NCI-H187 treated with DMSO at 0.1 percent for 48 hours (cell line): ENCODE data around the gene OR2M4.
"Not testable (repeated sequence)": the region's sequence is repeated elsewhere in the genome, so short reads cannot be mapped to it uniquely, and the experiment has no call there.

Experiments used
- DNase-seq: peaks from one replicate; lab custom pipeline; 2025; lab: John Stamatoyannopoulos, UW

The OR2M4 gene, protein sequence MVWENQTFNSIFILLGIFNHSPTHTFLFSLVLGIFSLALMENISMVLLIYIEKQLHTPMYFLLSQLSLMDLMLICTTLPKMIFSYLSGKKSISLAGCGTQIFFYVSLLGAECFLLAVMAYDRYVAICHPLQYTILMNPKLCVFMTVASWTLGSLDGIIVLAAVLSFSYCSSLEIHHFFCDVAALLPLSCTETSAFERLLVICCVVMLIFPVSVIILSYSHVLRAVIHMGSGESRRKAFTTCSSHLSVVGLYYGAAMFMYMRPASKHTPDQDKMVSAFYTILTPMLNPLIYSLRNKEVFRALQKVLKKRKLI

DNA sequence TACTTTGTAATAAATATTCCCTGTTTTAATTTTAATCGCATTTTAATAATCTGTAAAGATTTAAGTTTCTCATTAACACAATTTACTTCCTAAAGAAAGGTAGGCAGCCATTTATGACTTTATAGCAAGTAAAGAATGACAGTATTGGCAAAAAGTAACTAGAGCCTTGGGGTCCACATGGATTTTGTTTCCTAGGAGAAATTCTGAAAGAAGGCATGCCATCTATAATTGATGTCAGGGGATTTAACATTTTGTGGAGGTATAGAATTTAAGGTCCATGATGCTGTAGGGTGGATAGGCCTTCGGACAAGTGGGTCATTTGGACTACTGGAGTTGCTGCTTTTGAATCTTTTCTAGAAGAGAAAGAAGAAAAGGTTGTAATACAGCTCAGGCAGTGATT, at the start of gene OR2M4:
OR2M4 (plus strand) TSS at position 301 of the 400 bp plus-strand sequence. CDS start 7,512 bp downstream, outside the sequence.
- no peak for DNase-seq

DNA sequence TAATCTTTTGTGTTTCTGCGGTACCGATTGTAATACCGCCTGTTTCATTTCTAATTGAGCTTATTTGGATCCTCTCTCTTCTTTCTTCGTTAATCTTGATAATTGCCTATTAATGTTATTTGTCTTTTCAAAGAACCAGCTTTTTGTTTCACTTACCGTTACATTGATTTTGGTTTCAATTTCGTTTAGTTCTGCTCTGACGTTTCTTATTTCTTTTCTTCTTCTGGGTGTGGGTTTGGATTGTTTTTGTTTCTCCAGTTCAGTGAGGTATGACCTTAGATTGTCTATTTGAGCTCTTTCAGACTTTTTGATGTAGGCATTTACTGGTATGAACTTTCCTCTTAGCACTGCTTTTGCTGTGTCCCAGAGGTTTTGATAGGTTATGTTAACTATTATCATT, 47.2 kb upstream of the OR2M4 start:
- DNase-seq = no peak

DNA sequence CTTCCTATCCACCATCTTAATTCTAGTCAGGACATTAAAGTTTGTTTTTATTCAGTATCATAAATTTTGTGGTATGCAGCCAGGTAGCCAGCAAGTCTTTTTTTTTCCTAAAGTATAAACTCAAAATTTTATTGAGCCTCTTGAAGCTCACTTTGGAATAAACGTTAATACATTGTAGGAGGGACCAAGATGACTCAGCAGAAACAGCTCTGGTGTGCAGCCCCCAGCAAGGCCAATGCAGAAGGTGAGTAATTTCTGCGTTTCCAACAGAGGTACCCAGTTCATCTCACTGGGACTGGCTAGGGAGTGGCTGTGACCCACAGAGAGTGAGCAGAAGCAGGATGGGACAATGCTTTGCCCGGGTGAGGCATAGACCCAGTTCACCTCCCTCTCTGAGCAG, 43.9 kb upstream of the OR2M4 start:
- no peak for DNase-seq

DNA sequence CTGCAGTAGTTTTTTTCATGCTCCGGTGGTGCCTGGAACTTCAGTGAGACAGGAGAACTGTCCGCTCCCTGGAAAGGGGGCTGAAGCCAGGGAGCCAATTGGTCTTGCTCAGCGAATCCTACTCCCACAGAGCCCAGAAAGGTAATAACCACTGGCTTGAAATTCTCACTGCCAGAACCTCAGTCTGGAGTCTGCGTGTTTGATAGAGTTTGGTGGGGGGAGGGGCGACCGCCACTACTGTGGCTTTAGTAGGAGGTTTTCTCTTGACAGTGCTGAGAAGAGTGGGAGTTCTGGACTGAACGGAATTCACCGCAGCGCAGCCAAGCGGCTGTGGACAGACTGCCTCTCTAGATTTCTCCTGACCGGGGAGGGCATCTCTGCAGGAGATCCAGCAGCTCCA, 42.2 kb upstream of the OR2M4 start:
- no peak for DNase-seq

DNA sequence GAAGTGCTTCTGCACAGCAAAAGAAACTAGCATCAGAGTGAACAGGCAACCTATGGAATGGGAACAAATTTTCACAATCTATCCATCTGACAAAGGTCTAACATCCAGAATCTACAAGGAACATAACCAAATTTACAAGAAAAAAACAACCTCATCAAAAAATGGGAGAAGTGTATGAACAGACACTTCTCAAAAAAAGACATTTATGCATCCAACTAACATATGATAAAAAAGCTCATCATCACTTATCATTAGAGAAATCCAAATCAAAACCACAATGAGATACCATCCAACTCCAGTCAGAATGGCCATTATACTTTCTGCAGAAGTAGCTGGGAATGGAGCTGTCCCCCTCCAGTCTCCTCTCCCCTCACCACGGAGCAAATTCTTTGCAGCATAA, 37.1 kb upstream of the OR2M4 start:
- no peak for DNase-seq

DNA sequence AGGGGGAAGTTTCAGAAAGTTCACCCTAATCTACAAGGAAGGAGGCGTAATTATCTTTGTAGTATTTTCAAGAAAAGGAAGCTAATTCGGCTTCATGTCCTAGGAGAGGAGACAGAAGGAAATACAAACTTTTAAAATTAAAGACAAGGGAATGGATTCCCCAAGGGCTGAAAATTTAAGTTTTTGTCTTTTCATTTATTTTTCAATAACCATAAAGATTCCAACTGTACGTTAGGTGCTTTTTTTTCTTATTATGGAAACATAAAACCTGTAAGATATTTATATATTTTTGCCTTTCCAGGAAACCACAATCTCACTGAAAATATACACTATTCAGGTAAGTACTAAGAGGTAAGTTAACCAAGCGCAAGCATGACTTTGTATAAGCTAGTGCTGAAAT, 34.3 kb upstream of the OR2M4 start, which contains the start of gene OR2M3:
OR2M3 (plus strand) TSS at position 301 of the 400 bp plus-strand sequence. CDS start 5,803 bp downstream, outside the sequence.
- no peak for DNase-seq

DNA sequence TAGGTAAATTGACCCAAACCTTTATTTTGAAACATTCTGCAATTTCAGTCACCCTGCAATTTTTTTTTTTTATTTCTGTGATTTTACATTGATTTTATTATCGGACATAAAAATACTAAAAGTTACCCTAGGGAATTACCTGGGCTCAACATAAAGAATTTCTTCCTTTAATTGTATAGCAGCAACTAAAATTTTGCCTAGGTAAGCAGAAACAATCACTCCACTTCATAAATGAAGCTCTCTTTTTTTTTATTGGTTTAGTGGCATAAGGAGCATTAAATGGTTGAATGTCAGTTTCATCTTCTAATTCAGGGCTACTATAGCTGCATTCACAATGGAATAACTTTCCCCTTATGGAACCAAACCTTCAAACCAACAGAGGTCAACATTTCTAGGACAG, 15.3 kb upstream of the OR2M4 start:
- DNase-seq = no peak

DNA sequence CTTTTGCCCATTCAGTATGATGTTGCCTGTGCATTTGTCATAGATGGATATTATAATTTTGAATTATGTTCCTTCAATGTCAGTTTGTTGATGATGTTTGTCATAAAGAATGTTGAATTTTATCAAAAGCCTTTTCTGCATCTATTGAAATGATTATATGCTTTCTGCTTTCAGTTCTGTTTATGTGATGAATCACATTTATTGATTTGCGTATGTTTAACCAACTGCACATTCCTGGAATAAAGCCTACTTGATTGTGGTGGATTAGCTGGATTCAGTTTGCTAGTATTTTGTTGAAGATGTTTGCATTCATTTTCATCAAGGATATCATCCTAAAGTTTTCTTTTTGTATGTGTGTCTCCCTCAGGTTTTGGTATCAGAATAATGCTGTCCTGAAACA, 5.7 kb upstream of the OR2M4 start:
- DNase-seq = no peak

DNA sequence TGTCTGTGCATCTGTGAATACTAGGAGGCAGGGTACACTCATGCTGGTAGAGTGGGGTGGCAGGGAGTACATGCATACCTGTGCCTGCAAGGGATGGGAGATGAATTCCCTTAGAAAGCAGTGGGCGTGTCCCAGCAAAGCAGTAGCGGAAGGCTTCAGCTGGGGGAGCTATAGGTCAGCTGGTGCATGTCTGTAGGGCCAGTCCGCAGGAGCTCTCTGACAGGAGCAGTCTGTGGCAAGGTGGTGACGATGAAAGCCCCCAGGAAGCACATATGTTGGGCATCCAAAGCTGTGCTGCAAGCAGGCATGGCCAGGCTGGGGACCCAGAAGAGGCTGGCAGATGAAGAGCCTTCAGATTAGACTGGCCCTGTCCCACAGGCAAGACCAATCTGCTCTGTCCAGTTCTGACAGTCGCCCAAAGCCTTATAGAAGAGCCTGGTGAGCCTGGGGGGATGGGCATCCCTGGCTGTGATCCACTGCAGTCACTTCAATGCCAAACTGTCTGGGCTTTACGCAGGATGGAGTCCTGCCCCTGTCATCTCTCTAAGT, 1.8 kb upstream of the OR2M4 start:
- no peak for DNase-seq

DNA sequence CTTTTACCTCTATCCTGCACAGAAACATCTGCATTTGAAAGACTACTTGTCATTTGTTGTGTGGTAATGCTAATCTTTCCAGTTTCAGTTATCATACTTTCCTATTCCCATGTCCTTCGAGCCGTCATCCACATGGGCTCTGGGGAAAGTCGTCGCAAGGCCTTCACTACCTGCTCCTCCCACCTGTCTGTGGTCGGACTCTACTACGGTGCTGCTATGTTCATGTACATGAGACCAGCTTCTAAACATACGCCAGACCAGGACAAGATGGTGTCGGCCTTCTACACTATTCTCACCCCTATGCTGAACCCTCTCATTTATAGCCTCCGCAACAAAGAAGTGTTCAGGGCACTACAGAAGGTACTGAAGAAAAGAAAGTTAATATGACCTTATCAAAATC, 8.3 kb downstream of the OR2M4 start:
- no peak for DNase-seq

DNA sequence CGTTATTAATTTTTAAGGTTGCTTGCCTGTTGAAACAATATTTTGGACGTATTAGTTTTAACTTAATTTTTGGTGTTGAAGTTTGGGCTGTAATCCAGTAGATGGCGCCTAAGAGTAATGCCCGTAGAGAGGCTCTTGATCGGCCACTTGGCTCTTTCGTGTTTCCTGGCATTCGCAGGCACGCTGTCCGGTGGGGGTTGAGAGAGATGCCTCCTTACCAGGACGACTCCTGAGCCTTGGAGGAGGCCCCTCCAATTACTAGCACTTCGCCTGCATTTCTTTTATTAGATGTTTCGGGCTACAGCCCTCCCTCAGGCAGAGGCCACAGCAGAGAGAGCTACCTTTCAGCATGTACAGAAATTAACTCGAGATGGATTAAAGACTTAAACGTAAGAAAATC, 12.0 kb downstream of the OR2M4 start:
- no peak for DNase-seq

DNA sequence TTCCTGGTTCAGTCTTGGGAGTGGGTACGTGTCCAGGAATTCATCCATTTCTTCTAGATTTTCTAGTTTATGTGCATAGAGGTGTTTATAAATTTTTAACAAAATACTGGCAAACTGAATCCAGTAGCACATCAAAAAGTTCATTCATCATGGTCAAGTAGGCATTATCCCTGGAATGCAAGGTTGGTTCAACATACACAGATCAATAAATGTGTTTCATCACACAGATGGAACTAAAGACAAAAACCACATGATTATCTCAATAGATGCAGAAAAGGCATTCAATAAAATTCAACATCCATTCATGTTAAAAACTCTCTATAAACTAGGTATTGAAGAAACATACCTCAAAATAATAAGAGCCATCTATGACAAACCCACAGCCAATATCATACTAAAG, 28.1 kb downstream of the OR2M4 start:
- not testable (repeated sequence) for DNase-seq

DNA sequence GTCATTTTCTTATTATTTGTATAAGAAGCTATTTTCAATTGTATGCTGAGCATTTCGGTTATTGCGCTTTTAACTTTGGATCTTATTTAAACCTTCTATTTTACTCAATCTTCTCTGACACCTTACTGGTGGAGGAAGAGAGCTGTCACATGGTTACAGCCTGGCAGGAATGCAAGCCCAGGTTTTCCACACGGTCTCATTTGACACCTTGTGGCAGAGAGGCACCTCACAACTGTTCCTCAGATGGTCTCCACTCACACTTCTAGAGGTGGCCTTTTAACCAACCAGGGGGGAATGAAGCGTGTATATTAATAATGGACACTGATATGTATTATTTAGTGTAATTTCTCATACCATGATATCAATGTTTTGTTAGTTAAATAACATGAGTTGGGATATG, 37.0 kb downstream of the OR2M4 start:
- DNase-seq = no peak

DNA sequence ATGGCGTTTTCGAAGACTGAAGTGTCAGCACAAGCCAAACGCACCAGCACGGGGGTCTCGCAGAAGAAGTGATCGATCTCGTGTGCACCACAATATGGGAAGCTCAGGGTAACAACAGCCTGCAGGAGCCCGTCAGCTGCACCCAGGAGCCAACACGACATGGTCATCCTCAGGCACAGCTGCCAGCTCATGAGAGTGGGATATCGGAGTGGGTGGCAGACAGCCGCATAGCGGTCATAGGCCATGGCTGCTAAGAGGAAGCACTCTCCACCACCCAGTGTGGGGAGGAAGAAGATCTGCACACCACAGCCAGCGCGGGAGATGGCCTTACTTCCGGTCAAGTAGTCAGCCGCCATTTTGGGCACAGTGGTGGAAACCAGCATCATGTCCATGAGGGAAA, 42.0 kb downstream of the OR2M4 start:
- DNase-seq = not testable (repeated sequence)

DNA sequence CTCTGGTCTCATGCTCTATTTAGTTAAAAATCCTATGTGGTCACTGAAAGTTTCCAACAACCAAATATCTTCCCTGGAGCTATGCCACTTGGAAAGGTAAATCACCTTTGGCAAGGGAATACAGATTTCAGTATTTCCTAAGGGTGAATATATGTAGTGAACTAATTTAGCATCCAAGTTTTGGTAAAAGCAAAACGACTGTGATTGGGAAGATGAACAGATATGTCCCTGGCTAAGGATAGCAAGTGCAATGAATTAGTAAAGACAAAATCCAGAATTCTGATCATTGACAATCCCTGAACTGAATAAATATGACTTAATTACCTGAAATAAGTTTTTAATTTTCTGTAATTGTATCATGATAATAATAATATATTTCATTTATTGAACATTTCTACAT, 46.7 kb downstream of the OR2M4 start, which contains the start of gene OR2T33:
OR2T33 (minus strand) TSS at position 101 of the 400 bp plus-strand sequence. CDS start 4,162 bp downstream, outside the sequence.
- DNase-seq = no peak

DNA sequence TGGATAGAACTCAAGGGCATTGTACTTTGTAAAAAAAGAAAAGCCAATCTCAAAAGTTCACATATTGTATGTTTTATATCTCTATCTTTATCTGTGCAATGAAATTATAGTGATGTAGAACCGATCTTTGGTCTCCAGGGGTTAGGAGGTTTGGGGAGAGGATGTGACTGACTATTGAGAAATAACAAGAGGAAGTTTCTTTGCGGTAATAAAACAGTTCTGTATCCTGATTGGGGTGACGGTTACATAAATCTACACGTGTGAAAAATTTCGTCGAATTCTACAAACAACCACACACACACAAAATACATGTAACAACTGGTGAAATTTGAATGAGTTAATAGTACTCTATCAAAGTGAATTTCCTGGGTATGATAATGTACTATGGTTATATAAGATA, 57.2 kb downstream of the OR2M4 start:
- no peak for DNase-seq
